ENCODE results near the gene ASZ1.

ASZ1 gene

GRCh38 chr7:117401293-117402002 is 25.8 kb downstream of the ASZ1 start:
- DNase-seq (ENCODE audit: low read depth in 2 of 2): no peak

DNA sequence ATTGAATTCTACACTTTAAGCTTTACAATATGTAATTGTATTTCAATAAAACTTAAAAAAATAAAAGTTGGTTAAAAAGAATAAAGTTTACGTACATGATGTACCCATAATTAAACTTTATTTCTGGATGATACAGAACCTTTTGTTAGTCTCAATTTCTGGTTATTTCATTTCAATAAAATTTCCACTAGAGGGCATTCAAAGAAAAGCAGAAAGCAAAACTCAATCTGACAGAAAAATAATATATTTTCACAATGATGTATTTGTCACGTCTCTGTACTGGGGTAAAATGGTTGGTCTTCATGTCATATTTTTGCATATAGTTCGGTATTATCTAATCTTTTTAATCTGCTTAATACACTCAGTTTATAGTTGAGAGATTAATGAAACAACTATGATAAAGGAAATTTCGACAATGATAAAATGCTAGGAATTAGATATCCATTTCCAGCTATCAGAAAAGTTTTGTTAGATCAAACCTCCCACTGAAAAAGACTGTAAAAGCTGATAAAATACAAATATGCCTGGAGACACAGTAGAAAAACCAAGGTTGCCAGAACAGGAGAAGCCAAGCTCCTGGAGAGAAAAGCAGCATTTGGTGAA is 27.4 kb downstream of the ASZ1 start:
- no peak for DNase-seq (ENCODE audit: low read depth in 2 of 2)

DNA sequence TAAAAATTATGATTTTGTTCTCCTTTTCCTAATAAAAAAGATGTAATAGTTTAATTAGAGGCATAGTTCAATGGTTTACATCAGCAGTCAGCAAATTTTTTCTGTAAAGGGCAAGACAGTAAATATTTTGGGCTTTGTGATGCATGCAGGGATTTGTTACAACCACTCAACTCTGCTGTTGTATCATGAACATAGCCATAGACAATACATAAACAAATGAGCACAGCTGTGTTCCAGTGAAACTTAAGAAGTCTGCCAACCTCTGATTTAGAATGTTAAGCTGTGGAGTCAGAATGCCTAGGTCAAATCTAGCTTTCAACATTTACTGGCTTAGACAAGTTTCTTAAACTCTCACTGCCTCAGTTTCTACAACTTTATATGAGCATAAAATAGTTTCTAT is 31.6 kb downstream of the ASZ1 start:
- no peak for DNase-seq (ENCODE audit: low read depth in 2 of 2)

- DNase-seq (ENCODE audit: low read depth in 2 of 2): no peak
Observed at GRCh38 chr7:117393781-117394180, 33.5 kb downstream of the ASZ1 start.

- no peak for DNase-seq (ENCODE audit: low read depth in 2 of 2)
Observed at GRCh38 chr7:117389871-117390270, 37.4 kb downstream of the ASZ1 start.

DNA sequence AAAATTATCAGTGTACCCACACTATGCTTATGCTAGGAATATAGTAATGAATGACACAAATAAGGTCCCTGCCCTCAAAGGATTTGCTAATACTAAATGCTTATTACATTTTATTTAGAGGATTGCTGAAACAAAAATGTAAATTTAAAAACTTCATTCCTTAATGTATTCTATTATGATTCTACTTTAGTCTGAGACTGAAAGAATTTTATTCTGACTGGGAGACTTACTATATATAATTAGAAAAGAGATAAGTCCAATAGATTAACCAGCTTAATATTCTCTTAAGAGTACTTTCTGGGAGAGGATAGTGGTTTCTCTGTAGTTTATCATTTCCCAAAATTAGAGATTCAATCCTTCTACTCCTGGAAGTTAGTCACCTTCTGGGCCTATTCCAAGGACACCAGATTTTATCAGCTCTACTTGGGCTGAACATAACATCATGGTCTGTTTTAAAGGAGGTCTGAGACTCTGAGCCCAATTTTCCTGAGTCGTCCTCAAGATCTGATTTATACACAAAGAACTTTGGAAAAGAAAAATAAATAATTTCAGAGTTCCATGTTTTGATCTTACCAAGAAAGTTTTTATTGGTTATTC is 41.1 kb downstream of the ASZ1 start:
- no peak for DNase-seq (ENCODE audit: low read depth in 2 of 2)

DNA sequence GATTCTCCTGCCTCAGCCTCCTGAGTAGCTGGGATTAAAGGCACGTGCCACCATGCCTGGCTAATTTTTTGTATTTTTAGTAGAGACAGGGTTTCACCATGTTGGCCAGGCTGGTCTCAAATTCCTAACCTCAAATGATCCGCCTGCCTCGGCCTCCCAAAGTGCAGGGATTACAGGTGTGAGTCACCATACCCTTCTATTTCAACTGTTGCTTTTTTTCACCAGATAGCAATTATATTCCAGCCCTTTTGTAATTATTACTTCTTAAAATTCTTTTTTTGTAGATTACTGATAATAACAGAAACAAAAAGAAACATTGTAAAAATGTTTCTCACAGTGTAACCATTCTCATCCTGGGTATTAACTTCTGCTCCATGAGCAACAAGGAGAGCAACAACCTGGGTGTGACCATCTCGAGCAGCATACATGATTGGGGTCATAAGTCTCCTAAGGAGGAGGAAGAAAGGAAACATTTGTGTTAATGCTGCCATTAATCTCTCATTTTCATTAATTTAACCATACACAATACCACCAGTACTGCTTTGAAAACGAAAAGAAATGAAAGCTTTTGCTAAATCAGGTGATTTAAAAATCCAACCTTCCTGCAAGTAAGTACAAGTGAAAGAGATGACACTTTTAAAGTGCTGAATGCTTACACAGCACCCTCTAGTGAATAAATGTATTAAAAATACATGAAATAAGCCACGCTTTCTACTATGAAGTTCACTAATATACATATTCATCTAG is 41.8 kb downstream of the ASZ1 start:
- DNase-seq (ENCODE audit: low read depth in 2 of 2): no peak

DNA sequence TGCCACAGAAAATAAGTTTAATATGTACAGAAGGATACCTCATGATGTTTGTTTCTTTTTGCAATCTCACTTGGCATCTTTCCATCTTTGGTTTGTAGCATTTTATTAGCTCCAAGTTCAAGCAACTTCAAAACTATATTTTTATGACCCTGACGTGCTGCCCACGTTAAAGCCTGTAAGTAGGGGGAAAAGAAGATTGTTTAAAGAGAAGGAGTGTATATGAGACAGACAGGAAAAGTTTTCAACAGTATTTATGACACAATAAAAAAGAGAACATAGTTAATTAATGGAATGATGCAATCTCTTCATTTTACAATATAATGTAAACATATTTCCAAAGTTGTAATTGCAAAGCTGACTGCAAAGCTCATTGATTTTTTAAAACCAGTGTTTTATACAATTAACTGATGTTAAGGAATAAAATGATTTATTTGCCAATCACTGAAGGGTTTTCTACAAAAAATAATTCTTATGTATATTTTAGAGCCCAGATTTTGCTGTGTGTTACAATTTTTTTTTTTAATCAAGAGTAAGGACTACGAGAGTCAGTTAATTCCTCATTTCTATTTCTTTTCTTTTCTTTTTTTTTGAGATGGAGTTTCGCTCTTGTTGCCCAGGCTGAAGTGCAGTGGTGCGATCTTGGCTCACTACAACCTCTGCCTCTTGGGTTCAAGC is 42.5 kb downstream of the ASZ1 start:
- DNase-seq (ENCODE audit: low read depth in 2 of 2): no peak

- DNase-seq (ENCODE audit: low read depth in 2 of 2): no peak
Observed at GRCh38 chr7:117383483-117384189, 43.7 kb downstream of the ASZ1 start.

DNA sequence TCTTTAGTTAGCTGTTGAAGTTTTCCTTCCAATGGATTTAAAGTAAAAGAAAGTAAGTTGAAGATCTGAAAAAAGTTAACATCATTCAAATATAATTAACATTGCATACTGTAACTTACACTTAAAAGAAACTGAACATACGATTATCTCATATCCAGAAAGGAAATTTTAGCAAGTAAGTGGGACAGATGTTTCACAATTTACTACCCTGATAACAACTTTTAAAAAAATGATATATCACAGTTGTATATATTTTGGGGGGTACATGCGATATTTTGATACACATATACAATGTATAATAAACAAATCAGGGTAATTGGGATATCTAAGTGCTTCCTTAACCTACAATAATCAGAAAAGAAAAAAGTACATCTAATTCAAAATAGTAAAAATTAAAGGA is 44.2 kb downstream of the ASZ1 start:
- DNase-seq (ENCODE audit: low read depth in 2 of 2): no peak

DNA sequence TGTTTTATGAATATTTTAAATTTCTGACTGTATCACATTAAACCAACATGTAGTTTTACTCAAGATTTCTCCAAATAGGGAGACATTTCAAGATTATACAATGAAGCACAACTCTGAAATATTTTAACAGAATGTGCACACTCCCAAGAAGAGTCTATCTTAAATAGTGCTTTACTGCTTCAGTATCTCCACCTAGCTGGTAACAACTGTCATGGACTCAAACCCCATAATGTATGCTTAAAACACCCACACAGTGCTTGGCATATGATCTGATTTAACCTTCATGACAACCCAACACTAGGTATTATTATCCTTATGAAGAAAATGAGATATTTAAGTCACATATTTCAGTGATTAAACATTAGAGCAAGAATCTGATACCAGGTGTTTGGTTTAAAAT is 45.9 kb downstream of the ASZ1 start:
- no peak for DNase-seq (ENCODE audit: low read depth in 2 of 2)

GRCh38 chr7:117375380-117375779 is 51.9 kb downstream of the ASZ1 start:
- DNase-seq (ENCODE audit: low read depth in 2 of 2): no peak

- DNase-seq (ENCODE audit: low read depth in 2 of 2): no peak
Observed at GRCh38 chr7:117372073-117372472, 55.2 kb downstream of the ASZ1 start.

DNA sequence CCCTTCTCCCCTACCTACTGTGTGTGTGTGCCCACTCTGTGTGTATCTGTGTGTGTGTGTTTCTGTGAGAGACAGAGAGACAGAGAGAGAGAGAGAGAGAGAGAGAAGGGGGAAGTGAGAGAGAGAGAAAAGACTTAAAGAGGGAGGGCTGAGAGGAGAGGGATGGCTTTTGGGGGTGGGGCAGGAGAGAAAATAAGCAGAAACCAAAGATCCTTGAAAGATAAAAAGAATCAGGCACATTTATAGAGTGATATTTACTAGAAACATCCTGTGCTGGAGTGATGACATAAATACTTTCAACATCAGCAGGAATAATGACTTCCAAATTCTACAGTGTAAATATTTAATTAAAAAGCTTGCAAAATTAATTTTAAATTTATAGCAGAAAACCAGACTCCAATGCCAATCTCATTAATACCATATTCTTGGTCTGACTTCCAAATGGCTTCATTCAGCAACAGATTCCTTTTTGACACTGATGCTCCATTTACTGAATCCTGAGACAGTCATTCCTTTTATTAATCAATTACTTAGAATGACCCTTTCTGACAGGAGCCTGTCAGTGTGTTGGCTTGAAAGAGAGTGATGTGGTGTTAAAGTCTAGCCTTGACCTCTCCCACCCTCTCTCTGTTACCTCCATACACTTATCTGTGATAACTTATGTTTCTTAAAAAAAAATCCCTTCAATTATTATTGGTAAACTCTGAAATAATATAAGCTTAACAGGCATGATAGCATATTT is 62.8 kb downstream of the ASZ1 start:
- no peak for DNase-seq (ENCODE audit: low read depth in 2 of 2)

- DNase-seq (ENCODE audit: low read depth in 2 of 2): no peak
Observed at GRCh38 chr7:117362294-117362888, 64.9 kb downstream of the ASZ1 start.

- no peak for DNase-seq (ENCODE audit: low read depth in 2 of 2)
Observed at GRCh38 chr7:117350027-117350426, 77.3 kb downstream of the ASZ1 start.

GRCh38 chr7:117349570-117349969 is 77.7 kb downstream of the ASZ1 start:
- no peak for DNase-seq (ENCODE audit: low read depth in 2 of 2)

GRCh38 chr7:117347962-117348672 is 79.2 kb downstream of the ASZ1 start:
- no peak for DNase-seq (ENCODE audit: low read depth in 2 of 2)

GRCh38 chr7:117347480-117347879 is 79.8 kb downstream of the ASZ1 start:
- no peak for DNase-seq (ENCODE audit: low read depth in 2 of 2)

- DNase-seq (ENCODE audit: low read depth in 2 of 2): no peak
Observed at GRCh38 chr7:117346161-117346560, 81.1 kb downstream of the ASZ1 start.

Data from stimulated activated CD8-positive, alpha-beta memory T cell treated with anti-CD3 and anti-CD28 coated beads, Interleukin-15, amount 100 ng/mL, for 4 hours (primary cell).